ENCODE data around the gene ANO1.

The ANO1 gene

DNA sequence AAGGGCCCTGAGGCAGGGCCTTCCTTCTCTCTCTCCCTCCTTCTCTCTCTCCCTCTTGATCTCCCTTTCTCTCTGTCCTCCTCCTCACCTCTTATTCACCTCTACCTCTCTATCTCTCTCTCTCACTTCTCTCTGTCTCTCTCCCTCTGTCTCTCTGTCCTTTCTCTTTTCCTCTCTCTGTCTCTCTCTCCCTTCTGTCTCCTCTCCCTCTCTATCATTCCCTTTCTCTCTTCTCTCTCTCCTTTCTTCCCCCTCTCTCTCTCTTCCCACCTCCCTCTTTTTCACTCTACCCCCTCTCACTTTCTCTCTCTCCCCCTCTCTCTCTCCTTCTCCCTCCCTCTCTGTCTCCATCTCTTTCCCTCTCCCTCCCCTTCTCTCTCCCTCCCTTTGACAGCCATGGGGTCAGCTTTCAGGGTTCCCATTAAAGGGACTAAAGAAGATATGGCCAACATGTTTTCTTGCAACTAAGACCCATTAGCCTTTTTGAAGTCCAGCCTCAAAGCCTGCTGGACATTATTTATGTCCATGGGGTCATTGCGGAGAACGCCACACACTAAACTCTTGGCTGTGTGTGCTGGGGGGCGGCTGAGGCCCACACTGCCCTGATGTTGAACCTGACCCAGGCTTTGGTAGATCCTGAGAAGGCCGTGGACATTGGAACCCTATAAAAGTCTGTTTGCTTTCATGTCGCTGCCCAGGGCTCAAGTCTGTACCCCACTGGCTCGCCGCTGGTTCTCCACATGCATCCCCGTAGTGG, 15.0 kb downstream of the ANO1 start:
- DNase-seq (ENCODE audit: low read depth in 4 of 4, low spot score in 1 of 4) = no peak

DNA sequence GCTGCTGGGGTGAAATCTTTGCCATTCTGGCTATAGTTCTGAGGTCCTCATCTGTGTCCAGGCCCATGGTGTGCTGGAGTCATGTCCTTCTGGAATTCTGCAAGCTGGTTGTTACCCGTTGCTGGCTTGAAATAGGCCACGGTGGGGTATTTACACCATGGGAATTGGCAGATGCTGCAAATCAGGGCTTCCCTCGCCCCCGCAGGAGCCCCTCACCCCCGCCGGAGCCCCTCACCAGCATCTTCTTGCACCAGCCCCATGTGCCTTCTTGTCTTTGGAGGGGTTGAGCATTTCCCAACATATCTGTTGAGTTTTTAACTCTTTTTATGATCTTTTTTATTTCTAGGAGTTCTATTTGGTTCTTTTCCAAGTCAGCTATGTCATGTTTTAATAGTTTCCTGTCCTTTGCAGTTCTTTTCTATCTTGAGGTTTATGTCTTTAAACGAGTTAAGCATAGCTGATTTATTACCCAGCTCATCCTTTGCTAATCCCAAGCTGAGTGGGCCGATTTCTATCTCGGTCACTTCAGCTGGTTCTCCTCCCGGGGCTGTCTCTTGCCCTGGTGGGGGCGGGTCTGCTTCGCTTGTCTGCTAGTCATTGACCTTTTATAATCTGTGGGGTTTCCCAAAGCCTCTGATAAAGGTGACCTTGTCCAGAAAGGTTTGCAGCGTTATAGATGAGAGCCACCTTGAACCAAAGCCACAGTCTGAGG, 17.6 kb downstream of the ANO1 start:
- no peak for DNase-seq (ENCODE audit: low read depth in 4 of 4, low spot score in 1 of 4)

DNA sequence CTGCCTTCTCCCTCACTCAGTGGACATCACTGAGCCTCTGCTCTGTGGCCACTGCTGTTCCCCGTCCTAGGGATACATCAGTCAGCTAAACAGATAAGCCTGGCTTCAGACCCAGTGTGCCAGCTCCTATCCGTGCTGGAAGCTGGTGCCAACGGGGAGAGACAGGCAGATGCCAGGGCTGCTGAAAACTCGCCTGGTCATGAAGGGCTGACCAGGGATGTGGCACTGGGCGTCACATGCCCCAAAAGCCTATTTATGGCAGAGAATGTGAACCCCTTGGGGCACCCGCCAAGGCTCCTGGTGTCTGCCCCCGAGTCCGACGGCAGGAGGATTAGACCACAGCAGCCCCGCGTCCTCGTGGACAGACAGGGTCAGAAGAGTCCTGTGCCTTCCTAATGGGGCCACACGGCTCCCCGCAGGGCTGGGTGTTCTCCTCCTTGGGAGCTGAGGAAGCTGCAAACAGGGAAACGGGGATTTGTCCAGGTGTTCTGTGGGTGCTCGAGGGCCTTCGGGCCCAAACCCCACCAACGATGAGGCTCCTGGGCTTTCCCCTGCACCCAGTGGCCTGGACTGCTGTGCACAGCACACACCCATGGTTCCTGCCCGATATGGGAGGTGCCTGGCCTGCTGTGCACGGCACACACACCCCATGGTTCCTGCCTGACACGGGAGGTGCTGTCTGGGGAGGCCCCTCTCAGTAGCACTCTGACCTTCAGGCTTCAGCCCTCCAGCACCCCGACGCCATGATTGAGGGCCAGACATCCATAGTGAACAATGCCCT, 19.9 kb downstream of the ANO1 start:
- no peak for DNase-seq (ENCODE audit: low read depth in 4 of 4, low spot score in 1 of 4)

DNA sequence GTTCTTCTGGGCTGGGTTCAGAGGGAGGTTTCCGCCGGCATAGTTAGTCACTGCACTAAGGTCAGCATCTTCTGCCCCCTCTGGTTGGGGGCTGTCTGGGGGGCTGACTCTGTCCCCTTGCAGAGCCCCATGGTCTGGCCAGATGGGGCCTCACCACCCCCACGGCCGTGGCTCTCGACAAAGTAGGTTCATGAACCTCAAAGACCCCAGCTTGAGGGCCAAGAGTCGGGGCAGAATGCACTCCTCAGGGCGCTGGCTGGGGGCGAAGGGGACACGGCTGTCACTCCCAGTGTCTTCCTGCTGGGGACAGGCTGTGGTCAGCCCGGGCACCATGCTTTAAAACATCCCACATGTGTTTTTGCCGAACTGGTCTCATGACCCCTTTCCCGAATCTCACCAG, 20.8 kb downstream of the ANO1 start:
- DNase-seq (ENCODE audit: low read depth in 4 of 4, low spot score in 1 of 4) = no peak

DNA sequence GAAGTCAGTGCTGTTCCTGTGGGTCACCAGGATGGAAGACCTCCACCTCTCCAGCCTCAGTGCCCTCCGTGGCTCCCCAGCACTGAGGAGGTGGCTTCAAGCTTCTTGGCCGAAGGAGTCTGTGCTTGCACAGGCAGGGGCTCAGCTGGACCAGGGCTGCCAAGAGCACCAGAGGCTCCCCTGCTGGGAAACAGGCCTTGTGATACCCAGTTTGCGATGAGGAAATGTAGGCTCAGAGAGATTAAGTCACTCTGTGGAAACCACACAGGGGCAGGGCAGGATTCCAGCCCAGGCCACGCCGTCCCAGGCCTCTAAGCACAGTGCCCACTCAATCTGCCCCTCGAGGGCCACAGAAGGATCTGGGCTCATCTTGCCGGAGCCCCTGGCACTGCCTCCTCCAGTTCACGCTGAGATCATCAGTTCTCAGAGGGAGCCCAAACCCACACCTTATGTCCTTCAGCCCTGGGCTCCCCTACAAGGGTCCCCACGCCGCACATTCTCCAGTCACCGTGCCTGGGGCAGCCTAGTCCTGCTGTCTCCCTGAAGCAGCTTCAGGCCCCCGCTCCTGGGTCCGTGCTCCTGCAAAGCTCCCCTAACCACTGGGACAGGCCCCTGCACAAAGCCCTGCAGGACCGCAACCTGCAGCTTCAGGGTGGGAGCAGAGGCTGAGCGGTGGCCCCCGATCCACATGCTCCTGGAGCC, 21.6 kb downstream of the ANO1 start:
- DNase-seq (ENCODE audit: low read depth in 4 of 4, low spot score in 1 of 4) = no peak

DNA sequence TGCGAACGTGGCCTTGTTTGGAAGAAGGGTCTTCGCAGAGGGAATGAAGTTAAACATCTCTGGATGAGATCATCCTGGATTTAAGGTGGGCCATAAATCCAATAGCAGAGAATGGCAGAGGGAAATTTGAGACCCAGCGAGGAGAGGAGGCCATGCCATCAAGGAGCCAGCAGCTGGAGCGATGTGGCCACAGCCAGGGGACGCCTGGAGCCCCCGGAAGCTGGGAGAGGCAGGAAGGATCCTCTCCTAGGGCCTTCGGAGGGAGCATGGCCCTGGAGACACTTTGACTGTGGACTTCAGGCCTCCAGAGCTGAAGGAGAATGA, 22.1 kb downstream of the ANO1 start:
- no peak for DNase-seq (ENCODE audit: low read depth in 4 of 4, low spot score in 1 of 4)

DNA sequence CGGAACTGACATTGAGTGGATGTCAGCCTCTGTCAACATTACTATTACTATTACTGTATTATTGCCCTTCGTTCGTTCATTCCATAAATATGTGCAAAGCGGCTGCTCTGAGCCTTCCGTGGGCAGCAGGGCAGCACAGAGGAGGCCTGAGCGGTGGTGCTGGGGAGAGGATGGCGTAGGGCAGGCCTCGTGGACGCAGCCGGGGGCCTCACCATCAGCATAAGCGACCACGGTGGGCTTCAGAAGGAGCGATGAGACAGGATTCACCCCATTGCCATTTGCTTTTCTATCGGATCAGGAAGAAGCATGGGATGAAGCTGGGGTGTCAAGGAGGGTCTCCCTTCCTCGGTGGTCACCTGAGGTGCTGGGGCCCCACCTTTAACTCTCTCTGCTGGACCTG, 22.7 kb downstream of the ANO1 start:
- DNase-seq (ENCODE audit: low read depth in 4 of 4, low spot score in 1 of 4) = no peak

DNA sequence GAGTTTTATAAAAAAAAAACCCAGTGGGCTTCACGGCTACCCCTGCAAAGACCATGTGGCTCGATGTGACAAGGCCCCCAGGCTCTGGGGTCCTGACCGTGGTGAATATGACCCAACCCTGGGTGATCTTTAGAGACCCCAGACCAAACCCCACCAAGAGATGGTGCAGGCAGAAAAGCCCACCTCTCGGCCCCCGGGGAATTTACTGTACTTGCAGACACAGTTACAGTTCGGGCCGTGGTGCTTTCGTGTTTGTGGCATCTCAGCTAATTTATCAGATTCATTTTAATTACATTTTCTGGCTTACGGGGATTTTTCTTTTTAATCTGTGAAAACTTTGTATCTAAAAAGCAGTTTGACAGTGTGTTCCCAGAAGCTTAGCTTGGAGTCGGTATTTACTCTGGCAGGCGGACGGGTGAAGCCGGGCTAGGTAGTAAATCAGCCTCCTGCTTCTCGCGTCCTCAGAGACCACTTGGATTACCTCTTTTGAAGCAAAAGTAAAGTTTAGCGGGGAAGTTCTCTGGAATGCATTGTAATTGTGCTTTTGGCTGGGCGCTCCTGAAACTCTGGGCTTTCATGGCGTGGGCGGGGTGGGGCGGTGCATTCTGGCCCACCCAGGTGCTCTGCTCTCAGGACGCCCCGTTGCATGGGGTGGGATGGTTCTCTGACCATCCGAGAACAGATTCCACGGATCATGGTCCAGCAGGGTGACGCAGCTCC, 25.3 kb downstream of the ANO1 start:
- DNase-seq (ENCODE audit: low read depth in 4 of 4, low spot score in 1 of 4) = no peak

DNA sequence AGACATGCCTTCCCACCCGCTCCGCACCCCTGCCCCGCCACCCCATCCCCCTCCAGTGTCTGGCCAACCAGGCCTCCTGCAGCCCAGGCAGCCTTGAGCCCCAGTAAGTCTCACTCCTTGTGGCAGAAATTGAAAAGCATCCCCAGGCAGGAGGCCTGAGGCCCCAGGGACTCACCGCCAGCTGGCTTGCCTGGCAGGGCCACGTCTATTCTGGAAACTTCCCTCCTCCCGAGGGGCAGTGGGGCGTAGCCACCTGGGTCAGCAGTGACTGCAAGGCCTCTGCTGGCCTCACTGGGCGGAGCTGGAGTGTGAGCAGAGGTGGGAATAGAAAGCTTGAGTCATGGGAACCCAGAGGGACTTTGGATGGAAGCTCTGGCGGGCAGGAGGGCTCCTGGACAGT, 26.3 kb downstream of the ANO1 start:
- no peak for DNase-seq (ENCODE audit: low read depth in 4 of 4, low spot score in 1 of 4)

DNA sequence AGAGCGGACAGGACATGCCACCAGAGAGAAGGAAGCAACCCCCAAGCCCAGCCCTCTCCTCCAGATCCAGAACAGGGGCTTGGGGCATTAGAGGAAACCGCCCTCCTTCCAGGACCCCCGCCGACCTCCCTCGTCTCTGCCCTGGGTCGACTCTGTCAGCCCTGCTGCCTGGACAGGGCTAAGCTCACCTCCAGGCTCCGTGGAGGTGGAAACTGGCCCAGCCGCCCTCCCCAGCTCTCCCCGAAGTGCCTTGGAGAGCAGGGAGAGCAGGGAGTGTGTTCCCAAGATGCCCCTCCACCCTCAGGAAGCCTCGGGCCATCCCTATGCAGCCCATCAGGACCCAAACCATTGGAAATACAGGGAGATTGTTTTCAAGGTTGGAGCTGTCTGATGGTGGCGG, 26.8 kb downstream of the ANO1 start:
- no peak for DNase-seq (ENCODE audit: low read depth in 4 of 4, low spot score in 1 of 4)

DNA sequence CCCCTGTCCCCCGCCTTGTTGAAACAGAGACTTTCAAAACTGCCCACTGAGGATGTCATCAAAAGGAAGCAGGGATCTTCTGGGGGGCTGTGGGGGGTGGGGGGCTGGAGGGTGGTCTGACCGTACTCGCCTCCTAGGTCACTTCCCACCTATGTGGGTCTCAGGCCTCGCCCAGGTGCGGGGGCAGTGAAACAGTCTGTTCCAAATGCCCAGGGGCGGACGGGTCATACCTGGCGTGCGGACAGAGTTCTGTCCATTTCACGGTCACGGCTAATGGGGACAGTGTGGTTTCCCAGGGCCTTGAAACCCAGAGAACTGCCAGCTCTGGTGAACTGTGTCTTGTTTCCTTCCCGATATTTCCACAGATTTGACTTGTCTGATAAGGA, 27.2 kb downstream of the ANO1 start:
- no peak for DNase-seq (ENCODE audit: low read depth in 4 of 4, low spot score in 1 of 4)

DNA sequence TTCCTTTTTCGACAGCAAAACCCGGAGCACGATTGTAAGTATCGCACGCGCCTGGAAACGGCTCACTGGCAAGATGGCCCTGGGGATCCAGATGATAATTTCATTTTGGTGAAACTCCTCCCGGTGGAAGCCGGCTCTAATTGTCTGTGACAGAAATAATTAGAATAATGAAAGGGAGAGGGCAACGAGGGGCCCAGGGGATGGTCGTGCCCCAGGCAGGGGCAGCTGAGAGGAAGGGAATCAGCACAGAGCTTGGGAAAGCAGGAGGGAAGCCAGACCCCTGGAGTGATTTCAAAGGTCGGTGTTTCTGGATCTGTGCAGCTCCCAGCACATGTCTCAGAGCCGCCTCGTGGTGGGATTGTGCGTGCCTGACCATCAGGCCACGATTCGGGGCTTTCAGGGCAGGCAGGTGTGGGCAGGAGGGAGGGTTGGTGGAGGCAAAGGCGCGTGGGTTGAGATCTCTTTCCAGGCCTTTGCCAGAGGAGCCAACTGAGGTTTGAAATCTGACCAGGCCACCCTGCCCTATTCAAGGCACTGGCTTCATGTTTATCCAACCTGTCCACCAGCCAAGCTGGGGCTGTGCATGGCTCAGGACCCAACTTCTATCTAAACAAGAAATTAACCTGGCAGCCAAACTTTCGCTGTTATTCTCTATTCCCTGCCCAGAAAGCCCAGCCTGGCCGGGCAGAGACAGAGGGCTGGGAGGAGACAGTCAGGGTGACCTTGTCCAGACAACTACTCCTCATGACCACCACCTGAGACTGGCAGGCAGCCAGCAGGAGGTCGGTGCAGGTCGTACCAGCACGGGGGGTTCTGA, 27.8 kb downstream of the ANO1 start:
- DNase-seq (ENCODE audit: low read depth in 4 of 4, low spot score in 1 of 4) = no peak

DNA sequence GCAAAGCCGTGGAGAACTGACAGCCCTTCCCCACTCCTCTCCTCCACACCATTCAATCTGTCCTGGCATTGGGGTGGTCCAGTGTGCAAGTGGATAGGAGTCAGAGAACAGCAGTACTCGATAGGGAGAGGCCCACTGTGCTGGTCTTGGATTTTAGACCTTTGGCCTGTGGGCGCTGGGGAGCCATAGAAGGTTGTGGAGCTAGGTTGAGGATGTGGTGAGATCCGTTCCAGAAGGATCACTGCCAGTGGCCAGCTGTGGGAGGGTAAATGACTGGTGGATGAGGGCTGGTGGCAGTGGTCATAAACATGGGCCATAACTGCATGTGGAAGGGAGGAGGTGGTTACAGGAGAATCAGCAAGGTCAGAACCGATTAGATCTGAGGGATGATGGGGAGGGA, 28.6 kb downstream of the ANO1 start:
- no peak for DNase-seq (ENCODE audit: low read depth in 4 of 4, low spot score in 1 of 4)

DNA sequence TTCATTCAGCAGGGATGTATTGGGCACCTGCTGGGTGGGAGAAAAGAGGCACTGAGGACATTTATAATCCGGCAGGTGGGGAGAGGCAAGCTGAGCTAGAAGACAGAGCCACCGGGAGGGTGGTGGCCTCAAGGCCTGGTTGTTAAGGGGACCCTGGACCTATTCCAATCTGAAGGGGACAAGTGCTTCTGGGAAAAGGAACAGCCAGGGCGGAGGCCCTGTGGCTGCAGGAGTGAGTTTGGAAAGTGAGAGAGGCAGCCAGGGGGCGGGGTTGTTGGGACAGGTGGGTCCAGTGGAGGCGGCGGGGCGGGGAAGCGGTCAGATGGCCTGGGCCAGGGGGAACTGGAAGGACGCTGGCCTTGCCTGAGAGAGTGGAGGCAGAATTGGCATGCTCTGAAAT, 29.1 kb downstream of the ANO1 start:
- no peak for DNase-seq (ENCODE audit: low read depth in 4 of 4, low spot score in 1 of 4)

DNA sequence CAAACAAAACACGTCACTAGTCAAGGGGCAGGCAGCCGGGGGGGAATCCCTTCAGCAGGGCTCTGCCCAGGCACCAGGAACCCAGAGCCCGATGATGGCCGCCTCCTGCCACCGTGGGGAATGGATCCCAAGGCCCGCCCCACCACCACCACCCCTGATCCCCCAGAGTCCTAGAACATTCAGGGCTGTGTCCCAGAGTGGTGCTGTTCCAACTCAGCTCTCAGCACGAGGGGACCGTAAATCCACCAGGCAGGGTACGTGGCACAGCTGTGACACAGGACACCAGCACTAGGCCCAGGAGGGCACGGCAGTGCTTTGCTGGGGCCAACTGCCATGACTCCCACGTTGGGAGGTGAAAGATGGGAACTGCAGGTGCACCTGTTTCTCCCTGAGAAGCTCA, 29.6 kb downstream of the ANO1 start:
- DNase-seq (ENCODE audit: low read depth in 4 of 4, low spot score in 1 of 4) = no peak

DNA sequence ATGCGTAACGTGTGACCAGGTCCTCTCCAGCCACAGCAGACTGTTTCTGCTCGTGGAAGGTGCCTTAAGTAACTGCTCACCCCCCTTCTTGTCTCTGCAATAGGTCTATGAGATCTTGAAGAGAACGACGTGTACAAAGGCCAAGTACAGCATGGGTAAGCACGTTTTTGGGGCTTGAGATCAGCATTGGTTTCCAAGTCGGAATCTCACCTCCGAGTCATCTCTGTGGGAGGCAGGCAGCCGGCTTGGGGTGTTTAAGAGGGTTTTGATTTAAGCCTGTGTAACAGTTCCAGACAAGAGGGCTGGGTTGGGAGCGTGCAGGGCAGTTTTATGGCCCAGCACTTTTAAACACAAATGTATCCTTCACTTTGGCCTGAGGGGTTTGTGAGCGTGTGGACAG, 30.1 kb downstream of the ANO1 start:
- no peak for DNase-seq (ENCODE audit: low read depth in 4 of 4, low spot score in 1 of 4)

DNA sequence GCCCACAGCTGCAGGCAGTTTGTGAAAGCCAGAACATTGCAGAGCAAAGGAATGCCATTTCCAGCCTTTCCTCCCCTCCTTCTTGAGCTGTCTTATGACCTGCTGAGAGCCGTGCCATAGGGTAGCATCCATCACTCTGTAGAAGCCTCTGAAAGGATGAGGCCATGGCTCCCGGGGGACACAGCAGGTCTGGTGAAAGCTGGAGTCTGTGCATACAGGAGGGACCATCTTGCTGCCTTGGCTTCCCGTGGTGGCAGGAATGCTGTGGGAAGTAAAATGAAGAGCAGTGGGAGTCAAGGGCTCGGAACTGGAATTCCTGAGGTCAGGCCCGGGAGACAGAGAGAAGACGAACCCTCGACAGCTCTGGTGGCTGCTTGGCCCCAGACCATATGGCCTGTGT, 30.9 kb downstream of the ANO1 start:
- no peak for DNase-seq (ENCODE audit: low read depth in 4 of 4, low spot score in 1 of 4)

DNA sequence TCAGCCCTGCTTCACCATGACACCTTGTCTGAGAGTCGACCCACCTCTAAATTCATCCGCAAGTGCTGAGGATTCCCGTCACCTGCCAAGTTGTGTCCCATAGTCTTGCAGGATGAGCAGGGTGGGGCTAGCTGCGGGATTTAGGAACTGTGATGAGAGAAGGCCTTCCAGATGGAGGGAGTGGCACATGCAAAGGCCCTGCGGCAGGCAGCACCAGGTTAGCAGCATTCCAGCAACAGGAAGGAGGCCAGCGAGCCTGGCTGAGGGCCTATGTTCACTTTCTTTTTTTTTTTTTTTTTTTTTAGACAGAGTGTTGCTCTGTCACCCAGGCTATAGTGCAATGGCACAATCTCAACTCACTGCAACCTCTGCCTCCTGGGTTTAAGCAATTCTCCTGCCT, 31.8 kb downstream of the ANO1 start:
- DNase-seq (ENCODE audit: low read depth in 4 of 4, low spot score in 1 of 4) = no peak

DNA sequence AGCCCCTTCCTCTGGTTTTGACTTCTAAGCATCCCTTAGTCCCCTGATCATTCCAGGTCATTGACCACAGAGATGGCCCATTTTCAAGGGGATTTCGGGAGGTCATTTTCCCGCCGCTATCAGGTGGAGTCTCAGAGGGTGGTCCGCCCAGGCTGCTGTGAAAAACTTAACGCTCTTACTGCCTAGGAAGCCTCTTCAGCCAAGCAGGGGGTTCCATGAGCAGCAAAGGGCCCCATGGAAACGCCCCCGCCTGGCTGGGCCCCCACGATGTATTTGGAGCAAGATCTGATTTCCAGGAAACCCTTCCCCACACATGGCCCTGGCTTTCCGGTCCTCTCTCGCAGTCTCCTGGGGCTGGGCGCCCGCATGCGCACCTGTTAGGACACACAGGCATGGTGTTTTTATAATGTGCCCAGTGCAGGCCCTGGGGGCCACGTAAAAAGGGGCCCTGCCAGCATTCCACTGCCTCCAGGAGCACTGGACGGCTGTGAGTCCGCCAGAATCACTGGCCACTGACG, 32.5 kb downstream of the ANO1 start:
- DNase-seq (ENCODE audit: low read depth in 4 of 4, low spot score in 1 of 4) = no peak
